Heart left ventricle (tissue), 13 donors: ENCODE data around the gene UBL7.

Experiments
- CTCF ChIP-seq, 12 donors: fragments of 200-600 bp; sonication (generic) in 4 of 12; IDR thresholded peaks; one replicate each; pipeline versions ENCODE4 v1.5.0 to v1.8.0; 2018 to 2022; ENCODE audit warnings: antibody characterized with exemption in 12 of 12, mild to moderate bottlenecking in 5 of 12
- POLR2A ChIP-seq, 2 donors: fragments of 450-650 bp; IDR thresholded peaks; one replicate each; pipeline ENCODE4 v1.6.1; 2017; ENCODE audit warnings: antibody characterized with exemption in 2 of 2, mild to moderate bottlenecking in 2 of 2, moderate library complexity in 2 of 2
- donor health status: ischemic (EF 13 %, LVEDD 7.1; RV severe dilation, severe dysfunction).
- donor health status: DM: no; HTN: yes; CAD: no.
- donor health status: DM: no; HTN: no; CAD: no.
- donor health status: ischemic (EF 25% LVEDD 6.9; RV normal size, moderate dysfunction).
- donor health status: ischemic (EF 25% LVEDD 5.7; RV mildly dilated, moderate dysfunction).
- donor health status: ischemic (EF 35%, LVEDD 5.7; RV mildly dilated, moderate dysfunction).
- donor health status: nonischemic (EF 11% LVEDD 7.7; RV severe dilation, severe dysfunction).
- donor health status: DM: yes; HTN: yes; CAD: no.
- donor health status: PGD.
- donor health status: ischemic (EF 29% LVEDD 5.4; RV normal size, mild dysfunction).
- donor health status: nonischemic (EF 23%, LVEDD 6.1; RV moderate dilation, normal function).

- TF ChIP-seq CTCF (IDR thresholded peaks at IDR 0.05) (no peak), POLR2A (IDR thresholded peaks at IDR 0.05) (no peak)
Measured at GRCh38 chr15:74443100-74443909, 17.7 kb downstream of the UBL7 start.
